GM19372 (cell line): ENCODE data around the gene ASB10.

ENCODE experiments used
- ATAC-seq: cut with Tn5 transposase; IDR thresholded peaks from one replicate; pipeline ENCODE4 v1.9.1; 2021; ENCODE audit warnings: mild to moderate bottlenecking, low read depth, moderate library complexity; ENCODE audit not compliant: unreplicated experiment

The ASB10 gene

DNA sequence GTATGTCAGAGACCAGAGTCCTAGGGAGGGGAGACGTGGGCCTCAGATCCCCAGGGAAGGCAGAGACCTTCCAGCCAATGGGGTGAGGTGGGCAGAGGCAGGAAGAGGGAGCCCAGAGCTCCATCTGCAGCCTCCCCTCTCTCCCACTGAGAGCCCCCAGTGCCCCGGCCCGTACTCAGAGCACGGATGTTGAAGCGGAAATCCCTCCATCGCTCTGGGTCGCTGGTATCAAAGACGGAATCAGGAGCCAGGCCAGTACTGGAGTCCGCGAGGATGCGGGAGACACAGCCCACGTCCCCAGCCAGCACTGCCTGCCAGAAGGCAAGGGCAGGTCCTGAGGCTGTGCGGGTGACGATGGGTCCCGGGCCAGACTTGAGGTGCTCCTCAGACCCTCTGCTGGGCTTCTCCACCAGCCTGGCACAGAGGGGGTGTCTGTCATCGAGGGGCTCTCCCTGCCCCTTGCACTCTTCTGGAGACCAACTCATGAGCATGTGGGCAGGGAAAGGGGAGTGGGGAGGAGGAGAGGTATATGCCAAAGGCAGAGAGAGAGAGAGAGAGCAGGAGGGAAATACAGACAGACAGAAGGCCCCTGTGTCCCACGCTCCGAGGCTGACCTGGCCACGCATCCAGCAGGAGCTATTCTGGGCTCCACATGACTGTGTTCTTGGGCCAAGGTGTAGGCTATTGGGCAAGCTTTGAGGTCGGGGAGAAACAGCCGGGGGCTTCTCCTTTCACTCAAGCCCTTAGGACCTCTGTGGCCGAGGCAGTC, at the start of gene ASB10:
Gene ASB10 (minus strand): TSS at position 611 of the 769 bp plus-strand sequence. CDS start 120 bp downstream, at position 491.
- no peak for ATAC-seq

GRCh38 chr7:151236406-151236805, 49.4 kb upstream of the ASB10 start:
- no peak for ATAC-seq

GRCh38 chr7:151235091-151235787, 48.2 kb upstream of the ASB10 start:
- ATAC-seq, result no peak

- no peak for ATAC-seq
Observed at GRCh38 chr7:151233804-151234203, 46.8 kb upstream of the ASB10 start.

GRCh38 chr7:151232917-151233701, 46.1 kb upstream of the ASB10 start:
- no peak for ATAC-seq

DNA sequence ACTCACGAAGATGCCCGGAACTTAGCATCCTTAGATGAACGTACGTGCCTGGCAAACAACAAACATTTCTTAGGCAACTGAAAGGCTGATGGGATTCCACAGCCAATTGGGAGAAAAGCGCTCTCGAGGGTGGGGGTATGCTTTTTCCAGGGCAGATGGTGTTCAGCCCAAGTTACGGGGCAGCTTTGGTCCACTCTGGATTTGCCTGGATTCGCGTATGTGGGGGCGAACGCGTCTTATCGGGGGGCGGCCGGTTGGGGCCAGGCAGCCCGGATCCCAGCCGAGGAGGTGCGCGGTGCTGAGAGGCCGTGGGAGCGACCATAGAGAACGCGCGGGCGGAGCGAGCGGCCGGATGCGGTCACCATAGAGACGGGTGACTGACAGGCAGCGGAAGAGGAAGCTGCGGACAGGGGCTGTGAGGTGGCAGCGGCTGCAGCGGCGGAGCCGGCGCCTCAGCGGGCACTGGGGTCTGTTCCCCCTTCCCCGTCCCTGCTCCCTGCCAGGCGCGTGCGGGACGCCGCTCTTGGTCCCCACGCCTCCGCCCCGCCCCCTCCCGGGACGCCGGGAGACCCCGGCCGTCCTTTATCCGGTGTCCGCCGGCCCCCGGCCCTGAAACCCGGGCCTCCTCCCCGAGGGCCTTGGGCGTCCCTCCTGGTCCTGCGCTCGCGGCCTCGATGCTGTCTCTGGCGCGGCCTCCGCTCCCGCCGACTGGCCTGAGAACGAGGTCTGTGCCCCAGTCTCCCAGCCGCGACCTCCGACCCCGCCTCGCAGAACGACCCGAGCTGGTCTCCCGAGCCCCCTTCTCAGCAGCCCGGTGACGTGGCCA, 45.3 kb upstream of the ASB10 start, which contains the start of gene CHPF2:
Gene CHPF2 (plus strand): TSS at position 393 of the 826 bp plus-strand sequence. CDS start 1,529 bp downstream, outside the sequence.
- peak; percentile 98 for ATAC-seq

- ATAC-seq, result no peak
Observed at GRCh38 chr7:151231080-151231479, 44.0 kb upstream of the ASB10 start.

- ATAC-seq, result no peak
Observed at GRCh38 chr7:151229249-151229648, 42.2 kb upstream of the ASB10 start.

DNA sequence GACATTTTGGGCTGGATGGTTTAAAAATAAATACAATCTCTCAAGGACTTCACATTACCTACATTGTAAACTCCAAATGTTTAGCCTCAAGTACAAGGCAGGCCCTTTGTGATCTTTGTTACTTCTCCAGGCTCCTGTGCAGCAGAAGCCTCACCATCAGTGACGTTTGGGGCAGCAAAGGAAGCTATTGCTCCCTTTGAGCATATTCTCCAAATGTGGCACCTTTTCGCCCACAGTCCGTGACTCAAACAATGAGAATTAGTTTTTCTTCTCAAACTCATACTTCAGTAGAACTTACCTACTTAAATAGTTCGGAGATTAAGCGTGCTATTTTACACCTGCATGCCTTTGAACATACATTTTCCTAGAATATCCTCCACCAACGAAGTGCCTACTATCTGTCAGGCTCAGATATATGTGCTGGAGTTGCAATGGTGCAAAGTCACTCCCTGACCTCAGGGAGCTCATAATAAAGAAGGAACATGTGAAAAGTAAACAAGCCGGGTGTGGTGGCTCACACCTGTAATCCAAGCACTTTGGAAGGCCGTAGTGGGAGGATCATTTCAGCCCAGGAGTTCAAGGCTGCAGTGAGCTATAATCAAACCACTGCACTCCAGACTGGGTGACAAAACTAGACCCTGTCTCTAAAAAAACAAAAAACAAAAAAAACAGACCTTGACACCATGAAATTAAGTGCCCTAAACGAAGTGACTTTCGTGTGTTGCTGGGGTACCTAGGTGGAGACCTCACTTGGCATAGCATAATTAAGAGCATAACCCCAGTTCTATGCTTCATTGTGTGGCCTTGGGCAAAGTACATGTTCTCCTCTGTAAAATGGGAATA, 41.2 kb upstream of the ASB10 start:
- ATAC-seq, result no peak

GRCh38 chr7:151226875-151227782, 40.1 kb upstream of the ASB10 start, which contains the start of gene ABCF2:
TSS of gene ABCF2 (minus strand) at chr7:151227205. CDS start at chr7:151226458, 747 bp downstream.
- ATAC-seq, result peak; percentile 100

- peak; percentile 2 for ATAC-seq
Observed at GRCh38 chr7:151226560-151226874, 39.5 kb upstream of the ASB10 start.

- ATAC-seq, result no peak
Observed at GRCh38 chr7:151225948-151226510, 39.0 kb upstream of the ASB10 start.

DNA sequence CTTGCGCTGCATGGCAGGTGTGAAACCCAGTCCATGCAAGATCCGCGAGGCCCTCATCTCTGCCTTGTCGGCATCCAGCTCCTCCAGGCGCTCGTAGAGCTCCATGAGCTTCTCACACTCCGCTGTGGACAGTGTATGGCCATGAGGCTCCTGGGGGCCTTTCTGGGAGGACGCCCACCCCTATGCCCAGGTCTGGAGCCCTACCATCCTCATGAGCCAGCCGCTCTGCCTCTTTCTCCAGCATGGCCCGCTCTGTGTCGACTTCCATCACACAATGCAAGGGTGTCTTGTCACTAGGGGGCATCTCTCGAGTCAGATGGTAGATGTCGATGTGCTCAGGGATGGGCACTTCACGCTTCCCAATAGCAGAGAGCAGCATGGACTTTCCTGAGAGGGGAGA, 36.7 kb upstream of the ASB10 start:
- no peak for ATAC-seq

DNA sequence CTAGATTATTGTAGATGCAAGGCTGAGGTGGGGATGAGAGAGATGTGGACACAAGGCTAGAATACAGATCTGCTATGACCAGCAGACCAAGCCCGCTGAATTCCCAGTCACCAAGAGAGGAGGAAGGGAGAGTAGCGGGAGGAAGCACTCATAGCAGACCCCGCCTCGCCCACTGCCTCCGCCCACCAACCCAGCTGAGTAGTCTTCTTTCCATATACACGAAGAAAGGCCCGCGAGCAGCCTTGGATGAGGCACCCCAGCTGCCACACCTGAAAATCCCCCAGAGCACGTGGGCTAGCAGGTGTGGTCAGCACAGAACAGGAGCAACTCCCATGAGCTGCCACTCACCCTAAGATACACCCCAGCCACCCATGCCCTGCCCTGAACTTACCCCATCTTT, 31.1 kb upstream of the ASB10 start:
- ATAC-seq, result no peak

- no peak for ATAC-seq
Observed at GRCh38 chr7:151215396-151215795, 28.3 kb upstream of the ASB10 start.

DNA sequence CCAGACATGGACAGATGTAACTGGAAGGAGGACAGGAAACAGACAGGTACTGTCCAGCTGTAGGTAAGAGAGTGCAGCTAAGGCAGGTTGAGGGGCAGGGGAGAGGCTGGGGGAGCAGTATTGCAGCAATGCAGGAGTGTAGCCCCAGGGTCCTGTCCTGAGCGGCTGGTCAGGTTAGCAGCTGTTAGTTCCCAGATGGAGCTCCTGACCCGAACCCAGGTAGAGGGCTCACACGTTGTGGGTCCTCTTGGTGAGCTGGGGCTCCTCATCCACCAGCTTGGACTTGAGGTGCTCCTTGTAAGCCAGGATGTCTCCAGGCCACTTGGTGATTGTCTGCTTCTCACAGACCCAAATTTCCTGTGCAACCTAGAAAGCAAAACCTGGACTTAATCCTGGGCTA, 26.8 kb upstream of the ASB10 start:
- no peak for ATAC-seq

- ATAC-seq, result no peak
Observed at GRCh38 chr7:151212626-151213025, 25.6 kb upstream of the ASB10 start.

DNA sequence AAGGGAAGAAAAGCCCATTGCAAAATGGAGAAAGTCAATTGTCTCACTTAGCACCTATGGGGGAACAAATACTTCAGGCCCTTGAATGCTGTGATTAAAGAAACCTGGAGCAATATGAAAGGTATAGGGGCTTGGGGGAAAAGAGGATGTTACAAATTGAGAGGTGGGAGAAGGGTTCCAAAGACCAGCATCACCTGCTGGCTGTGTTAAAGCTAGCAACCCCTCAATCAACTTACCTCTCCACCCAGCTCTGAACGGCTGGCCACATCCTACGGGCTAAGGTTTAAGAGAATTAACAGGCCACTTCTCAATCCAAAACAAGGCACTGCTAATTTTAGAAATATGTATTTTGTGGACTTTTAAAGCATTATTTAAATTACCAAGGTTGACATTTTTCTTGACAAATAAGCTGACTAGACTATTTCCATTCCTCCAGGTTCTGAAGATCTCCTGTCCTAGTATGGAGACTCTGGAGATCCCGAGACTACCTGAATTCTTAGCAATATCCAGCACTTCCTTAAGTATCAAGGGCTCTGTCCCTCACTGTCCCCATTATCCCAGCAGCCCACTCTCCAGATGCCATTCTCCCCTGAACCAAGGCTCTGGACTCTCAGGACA, 24.2 kb upstream of the ASB10 start:
- ATAC-seq, result no peak
